Lung (tissue), 12 donors: ENCODE data around the gene SCARB2. TPM values are rescaled to one million over a fixed set of nuclear protein-coding genes. Genes with fewer than 3 reads are reported as not detected.

ENCODE experiments used
- ATAC-seq: fragments of 200-7000 bp; cut with Tn5 transposase; one replicate; pipeline ENCODE4 v1.9.1; 2020; ENCODE audit warnings: moderate number of reproducible peaks; ENCODE audit not compliant: insufficient read depth, low FRiP score
- DNase-seq, 3 donors: peaks; one replicate each; pipeline ENCODE4 v3.0.0-alpha.2; 2013 to 2017
- H3K27ac ChIP-seq, 2 donors: one replicate each; pipeline ENCODE4 v1.5.1; 2013; ENCODE audit warnings: mild to moderate bottlenecking in 2 of 2, moderate library complexity in 2 of 2, control low read depth in 1 of 2, inconsistent platforms in 1 of 2, low read depth in 1 of 2, low read length in 1 of 2
- H3K27me3 ChIP-seq, 3 donors: one replicate each; pipeline ENCODE4 v1.5.1; 2013; ENCODE audit warnings: low read length in 2 of 3; ENCODE audit not compliant: control insufficient read depth in 3 of 3, insufficient read depth in 3 of 3
- H3K36me3 ChIP-seq, 4 donors: one replicate each; pipeline ENCODE4 v1.5.1; 2013; ENCODE audit warnings: low read length in 4 of 4, mild to moderate bottlenecking in 1 of 4, moderate library complexity in 1 of 4; ENCODE audit not compliant: control insufficient read depth in 4 of 4, insufficient read depth in 4 of 4
- H3K4me1 ChIP-seq, 5 donors: one replicate each; pipeline ENCODE4 v1.5.1; 2013; ENCODE audit warnings: low read length in 5 of 5, mild to moderate bottlenecking in 2 of 5, moderate library complexity in 1 of 5; ENCODE audit not compliant: control insufficient read depth in 5 of 5, insufficient read depth in 5 of 5
- H3K4me3 ChIP-seq: one replicate; pipeline ENCODE4 v1.5.1; 2013; ENCODE audit warnings: mild to moderate bottlenecking, control low read depth, moderate library complexity
- H3K9ac ChIP-seq, 2 donors: one replicate each; pipeline ENCODE4 v1.5.1; 2013; ENCODE audit warnings: low read length in 2 of 2, control low read depth in 1 of 2; ENCODE audit not compliant: insufficient read depth in 1 of 2
- H3K9me3 ChIP-seq, 4 donors: one replicate each; pipeline ENCODE4 v1.5.1; 2013; ENCODE audit warnings: low read length in 3 of 4, mild to moderate bottlenecking in 1 of 4, moderate library complexity in 1 of 4; ENCODE audit not compliant: control insufficient read depth in 4 of 4, insufficient read depth in 3 of 4
- WGBS, 2 donors: extraction: QIAGEN DNeasy Blood & Tissue Kit; methylation state at CpG; one replicate each; pipeline ENCODE4 v1.1.7; 2013; 5-methylcytosine and 5-hydroxymethylcytosine counted together
- polyA plus RNA-seq, 2 donors: library from polyadenylated mRNA; stranded (reverse); fragments of 200-250 nt; gene quantifications; one replicate each; pipeline ENCODE4 v1.2.1, GENCODE V29; 2013
- total RNA-seq, 2 donors: library from RNA; depleted of rRNA in 1 of 2; stranded (reverse); fragments of >200 nt in 1 of 2; gene quantifications; one replicate each; pipeline ENCODE4 v1.2.1, GENCODE V29; 2014 to 2021
- TF ChIP-seq, protein P1 (sequence below): IDR thresholded peaks from 2 replicates; pipeline ENCODE4 v1.5.1; 2012; ENCODE audit warnings: mild to moderate bottlenecking; ENCODE audit errors: control extremely low read depth, extremely low read depth
- donor health status: control.
- donor health status: control.
- donor health status: Bipolar disorder and iron deficiency.
- donor health status: healthy.
- donor health status: DM: yes; HTN: yes; CAD: no.

Gene SCARB2
- total and polyA plus RNA-seq, 4 donors = 104 to 360 (median 150) TPM

DNA sequence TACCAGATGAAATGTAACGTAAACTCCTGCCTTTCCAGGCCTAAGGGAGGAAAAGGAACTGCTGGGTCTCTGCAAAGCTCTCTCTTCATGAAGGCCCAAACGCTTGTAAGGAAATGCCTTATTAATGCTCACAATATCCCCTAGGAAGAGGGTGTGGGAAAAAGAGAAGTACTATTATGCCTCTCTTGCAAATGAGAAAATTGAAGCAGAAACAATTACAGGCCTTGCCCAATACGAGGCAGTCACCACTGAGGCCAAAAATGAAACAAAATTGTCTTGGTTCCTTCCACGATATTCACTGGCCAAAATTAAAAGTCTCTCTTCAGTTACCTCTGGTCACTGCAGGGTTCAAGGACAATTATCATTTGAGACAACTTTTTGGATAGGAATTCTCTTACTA is 3.2 kb downstream of the SCARB2 start:
- peak overlapping the region; percentile 10 to 66 for H3K27ac ChIP-seq

DNA sequence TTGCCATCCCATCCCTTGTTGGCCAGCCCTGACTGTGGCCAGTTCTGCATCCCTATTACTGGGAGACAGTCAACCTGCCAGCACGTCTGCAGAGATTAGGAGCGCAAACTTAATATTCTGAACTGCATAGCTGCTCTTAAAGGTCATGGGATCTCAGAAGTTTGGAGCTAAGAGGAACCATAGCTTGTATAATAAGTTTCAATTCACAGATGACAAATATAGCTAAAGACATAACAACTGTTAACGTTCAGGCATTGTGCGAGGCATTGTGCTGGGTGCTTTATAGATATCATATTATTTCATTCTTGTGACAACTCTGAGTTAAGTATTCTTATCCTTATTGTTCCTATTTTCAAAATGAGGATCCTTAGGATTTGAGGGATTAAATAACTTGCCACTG is 3.7 kb downstream of the SCARB2 start:
- Histone ChIP-seq H3K36me3 (peaks cover 0 to 3% (median 0%) of the 10 kb centered on the region in 4 donors), H3K27ac (peak overlapping the region; percentile 10 to 40), H3K27me3 (no peaks in the 10 kb centered on the region), H3K9me3 (no peaks in the 10 kb centered on the region), H3K9ac (peak overlapping the region in 1 of 2 donors; percentile 14), H3K4me3 (no peak overlapping the region), H3K4me1 (peaks cover 17 to 69% (median 41%) of the 10 kb centered on the region in 5 donors)
- no peak for DNase-seq
- ATAC-seq = no peak
- 56 to 75% methylated on average over 4 of the region's 4 CpGs for WGBS, 2 donors
- TF ChIP-seq, protein P1, sequence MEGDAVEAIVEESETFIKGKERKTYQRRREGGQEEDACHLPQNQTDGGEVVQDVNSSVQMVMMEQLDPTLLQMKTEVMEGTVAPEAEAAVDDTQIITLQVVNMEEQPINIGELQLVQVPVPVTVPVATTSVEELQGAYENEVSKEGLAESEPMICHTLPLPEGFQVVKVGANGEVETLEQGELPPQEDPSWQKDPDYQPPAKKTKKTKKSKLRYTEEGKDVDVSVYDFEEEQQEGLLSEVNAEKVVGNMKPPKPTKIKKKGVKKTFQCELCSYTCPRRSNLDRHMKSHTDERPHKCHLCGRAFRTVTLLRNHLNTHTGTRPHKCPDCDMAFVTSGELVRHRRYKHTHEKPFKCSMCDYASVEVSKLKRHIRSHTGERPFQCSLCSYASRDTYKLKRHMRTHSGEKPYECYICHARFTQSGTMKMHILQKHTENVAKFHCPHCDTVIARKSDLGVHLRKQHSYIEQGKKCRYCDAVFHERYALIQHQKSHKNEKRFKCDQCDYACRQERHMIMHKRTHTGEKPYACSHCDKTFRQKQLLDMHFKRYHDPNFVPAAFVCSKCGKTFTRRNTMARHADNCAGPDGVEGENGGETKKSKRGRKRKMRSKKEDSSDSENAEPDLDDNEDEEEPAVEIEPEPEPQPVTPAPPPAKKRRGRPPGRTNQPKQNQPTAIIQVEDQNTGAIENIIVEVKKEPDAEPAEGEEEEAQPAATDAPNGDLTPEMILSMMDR = no peak

More for the DNA sequence above, 3.2 kb downstream of the SCARB2 start:
- ATAC-seq (no peak), DNase-seq (no peak)
- WGBS, 2 donors = 19 to 32% methylated on average over 4 of the region's 4 CpGs
- H3K36me3 ChIP-seq = peaks cover 0 to 3% (median 0%) of the 10 kb centered on the region in 4 donors
- H3K9me3 ChIP-seq = no peaks in the 10 kb centered on the region
- peaks cover 17 to 75% (median 44%) of the 10 kb centered on the region in 5 donors for H3K4me1 ChIP-seq
- H3K27me3 ChIP-seq = no peaks in the 10 kb centered on the region
- TF ChIP-seq, protein P1 = no peak
- peak overlapping the region in 1 of 2 donors; percentile 99 for H3K9ac ChIP-seq
- no peak overlapping the region for H3K4me3 ChIP-seq

DNA sequence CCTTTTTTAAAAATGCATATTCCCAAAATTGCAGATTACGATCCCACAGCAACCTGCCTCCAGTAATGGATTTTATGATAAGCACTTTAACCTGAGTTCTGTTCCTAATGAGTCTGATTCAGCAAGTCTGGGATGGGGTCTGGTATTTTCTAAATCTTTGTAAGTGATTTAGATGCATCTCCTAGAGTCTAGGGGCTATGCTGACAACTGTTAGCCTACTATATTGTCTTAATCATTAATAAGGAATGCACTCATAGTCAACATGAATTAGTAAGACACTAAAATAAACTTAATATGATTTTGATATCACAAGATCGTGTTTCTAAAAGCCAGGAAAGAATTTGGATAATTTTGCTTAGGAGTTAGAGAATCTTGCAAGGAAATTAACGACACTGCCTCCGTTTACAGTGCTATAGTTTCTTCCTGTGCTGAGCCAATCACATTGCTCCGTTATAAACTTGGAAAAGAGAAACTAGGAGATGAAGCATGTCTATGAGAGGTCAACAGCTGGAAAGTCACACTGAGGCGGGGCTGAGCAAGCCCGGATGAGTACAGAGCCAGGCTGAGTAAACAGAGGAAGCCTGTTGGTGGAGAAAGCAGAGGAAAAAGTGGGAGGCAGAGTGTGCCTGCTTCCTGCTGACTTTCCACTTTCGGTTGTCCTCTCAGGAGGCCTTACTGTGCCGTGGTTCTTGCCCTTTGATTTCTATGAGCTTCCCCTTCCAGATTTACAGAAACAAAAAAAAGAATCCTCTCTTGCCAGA is 5.4 kb downstream of the SCARB2 start:
- WGBS, 2 donors = 16 to 18% methylated on average over 9 of the region's 9 CpGs
- H3K9me3 ChIP-seq = no peaks in the 10 kb centered on the region
- peak overlapping the region; percentile 89 to 92 for H3K27ac ChIP-seq
- H3K9ac ChIP-seq = peak overlapping the region in 1 of 2 donors; percentile 93
- TF ChIP-seq, protein P1 = no peak
- H3K36me3 ChIP-seq = peaks cover 0 to under 1% (median 0%) of the 10 kb centered on the region in 4 donors
- peaks cover 15 to 67% (median 41%) of the 10 kb centered on the region in 5 donors for H3K4me1 ChIP-seq
- H3K27me3 ChIP-seq = no peaks in the 10 kb centered on the region
- DNase-seq = peak; percentile 88 to 96 (median 94)
- H3K4me3 ChIP-seq = no peak overlapping the region
- peak; percentile 92 for ATAC-seq
